K562 (cell line): Measurements from ENCODE around the gene B4GALT1. TPM values are rescaled to one million over a fixed set of nuclear protein-coding genes. Genes with fewer than 3 reads are reported as not detected.

Experiments used
- AFF4 ChIP-seq: sonication (generic); formaldehyde crosslinking; IDR thresholded peaks from 2 replicates; pipeline ENCODE4 v1.8.0; 2023; ENCODE audit warnings: mild to moderate bottlenecking, missing genetic modification reagents
- CBX1 ChIP-seq: sonication (generic); IDR thresholded peaks from 2 replicates; pipeline ENCODE4 v1.6.1; 2016; ENCODE audit warnings: antibody characterized with exemption, low read depth, mild to moderate bottlenecking
- CBX3 ChIP-seq, 2 experiments: IDR thresholded peaks; 1 replicate in 1 of 2; 2 replicates in 1 of 2; pipeline ENCODE4 v1.6.1; 2012; ENCODE audit warnings: inconsistent platforms in 2 of 2, low read length in 2 of 2, borderline replicate concordance in 1 of 2, control low read depth in 1 of 2
- CHAMP1 ChIP-seq: fragments of 450-650 bp; IDR thresholded peaks from 2 replicates; pipeline ENCODE4 v1.6.1; 2016; ENCODE audit warnings: mild to moderate bottlenecking
- CSDE1 ChIP-seq, 2 experiments: fragments of 450-650 bp; IDR thresholded peaks; 2 replicates each; pipeline ENCODE4 v1.6.1; 2016; ENCODE audit warnings: mild to moderate bottlenecking in 1 of 2
- EZH2 ChIP-seq: IDR thresholded peaks from 2 replicates; pipeline ENCODE4 v1.6.1; 2012; ENCODE audit warnings: low read depth, mild to moderate bottlenecking, inconsistent platforms, low read length, borderline replicate concordance
- FOXK1 ChIP-seq: sonication (generic); formaldehyde crosslinking; IDR thresholded peaks from 2 replicates; pipeline ENCODE4 v1.8.0; 2022; ENCODE audit warnings: missing genetic modification reagents, mild to moderate bottlenecking, borderline replicate concordance
- GTF2A2 ChIP-seq: IDR thresholded peaks from 2 replicates; pipeline ENCODE4 v1.6.1; 2016; ENCODE audit warnings: mild to moderate bottlenecking, missing genetic modification characterization, missing compliant biosample characterization
- GTF2E2 ChIP-seq: fragments of 200-800 bp; sonication (Bioruptor generic); IDR thresholded peaks from 2 replicates; pipeline ENCODE4 v1.6.1; 2016; ENCODE audit warnings: missing genetic modification characterization, missing compliant biosample characterization
- HMGN3 ChIP-seq: IDR thresholded peaks from 2 replicates; pipeline ENCODE4 v1.6.1; 2011; ENCODE audit warnings: borderline replicate concordance, low read depth, mild to moderate bottlenecking, mixed read lengths, low read length; ENCODE audit not compliant: insufficient read length; ENCODE audit errors: extremely low read depth
- IFI16 ChIP-seq: fragments of 250-450 bp; sonication (Bioruptor Pico); IDR thresholded peaks from 2 replicates; pipeline ENCODE4 v2.1.2; 2022; ENCODE audit warnings: mild to moderate bottlenecking, inconsistent platforms
- ILF3 ChIP-seq: fragments of 450-650 bp; IDR thresholded peaks from 2 replicates; pipeline ENCODE4 v1.6.1; 2018; ENCODE audit warnings: antibody characterized with exemption, mild to moderate bottlenecking, moderate library complexity, borderline replicate concordance
- MEF2A ChIP-seq: IDR thresholded peaks from 2 replicates; pipeline ENCODE4 v1.6.1; 2011; ENCODE audit warnings: low read depth, mild to moderate bottlenecking, low read length, moderate library complexity; ENCODE audit not compliant: control insufficient read depth
- NR2C2 ChIP-seq, 2 experiments: fragments of 200-800 bp in 1 of 2; sonication (Bioruptor generic) in 1 of 2; sonication (generic) in 1 of 2; formaldehyde crosslinking in 1 of 2; IDR thresholded peaks; 2 replicates each; pipeline versions ENCODE4 v1.6.1 to v1.8.0; 2016 to 2022; ENCODE audit warnings: mild to moderate bottlenecking in 1 of 2, missing compliant biosample characterization in 1 of 2, missing genetic modification characterization in 1 of 2, missing genetic modification reagents in 1 of 2
- RBM25 ChIP-seq: fragments of 200-400 bp; formaldehyde crosslinking; IDR thresholded peaks from 2 replicates; pipeline ENCODE4 v1.6.1; 2018; ENCODE audit warnings: low read length, low read depth, moderate library complexity; ENCODE audit not compliant: severe bottlenecking
- TEAD1 ChIP-seq, 2 experiments: fragments of 450-650 bp in 1 of 2; sonication (generic) in 1 of 2; formaldehyde crosslinking; IDR thresholded peaks; 2 replicates each; pipeline versions ENCODE4 v1.4.0 to v1.8.0; 2020 to 2022; ENCODE audit warnings: mild to moderate bottlenecking in 2 of 2, missing genetic modification reagents in 1 of 2
- ZBTB17 ChIP-seq: fragments of 450-650 bp; formaldehyde crosslinking; IDR thresholded peaks from 2 replicates; pipeline ENCODE4 v1.4.0; 2020; ENCODE audit warnings: mild to moderate bottlenecking
- ZNF740 ChIP-seq, 3 experiments: fragments of 200-800 bp in 1 of 3; sonication (Bioruptor generic) in 1 of 3; sonication (generic) in 1 of 3; formaldehyde crosslinking in 1 of 3; IDR thresholded peaks; 2 replicates each; pipeline versions ENCODE4 v1.6.1 to v1.8.0; 2016 to 2022; ENCODE audit warnings: mild to moderate bottlenecking in 2 of 3, missing compliant biosample characterization in 2 of 3, missing genetic modification characterization in 2 of 3, missing genetic modification reagents in 1 of 3
- ZNF778 ChIP-seq: fragments of 450-650 bp; formaldehyde crosslinking; IDR thresholded peaks from 2 replicates; pipeline ENCODE4 v1.4.0; 2020; ENCODE audit warnings: mild to moderate bottlenecking, moderate library complexity
- polyA plus RNA-seq, 8 experiments: library from polyadenylated mRNA; depleted of rRNA in 4 of 8; stranded (reverse) in 5 of 8; unstranded in 3 of 8; fragments of >200 nt; fragmentation: Nextera tagmentation in 2 of 8; fragmentation: Illumina TruSeq in 1 of 8; extraction: Ambion mirVana in 2 of 8; extraction: Trizol in 1 of 8; gene quantifications; 2 replicates each; pipeline versions ENCODE4 v1.2.1 to v1.2.3, GENCODE V29; 2011 to 2014; ENCODE audit warnings: inconsistent platforms in 1 of 8, missing spikeins in 1 of 8
- total RNA-seq, 7 experiments: library from RNA; depleted of rRNA in 6 of 7; stranded (reverse); fragments of >200 nt in 6 of 7; fragmentation: Illumina TruSeq in 2 of 7; extraction: Trizol in 2 of 7; gene quantifications; 2 replicates each; pipeline versions ENCODE4 v1.2.1 to v1.2.3, GENCODE V29; 2011 to 2021; ENCODE audit warnings: low replicate concordance in 1 of 7

Gene B4GALT1
- total and polyA plus RNA-seq, 9 of the 15 experiments (the other 6 are each of a cell fraction or from before 2014, with no cell fraction given): 4.1 to 26.8 (median 7.1) TPM

GRCh38 chr9:33172256-33173238, 5.4 kb upstream of the B4GALT1 start (continued):
- TF ChIP-seq ZNF740 (CRISPR knock-in tag; IDR thresholded peaks at IDR 0.05) (no peak), ZNF740 (tag; IDR thresholded peaks at IDR 0.05) (no peak), FOXK1 (CRISPR knock-in tag) (no peak), CHAMP1 (peak; percentile 45; the same call in 1 of the 2 replicates), NR2C2 (CRISPR knock-in tag; IDR thresholded peaks at IDR 0.05) (no peak), NR2C2 (tag; IDR thresholded peaks at IDR 0.05) (no peak), CBX3 (IDR thresholded peaks at IDR 0.05; ENCODE audit: borderline replicate concordance in 1 of 2, low read length in 2 of 2) (no peak), EZH2 (no peak), MEF2A (no peak), IFI16 (CRISPR knock-in tag) (no peak), RBM25 (no peak), GTF2E2 (tag) (no peak), ZBTB17 (CRISPR knock-in tag) (no peak), HMGN3 (no peak), GTF2A2 (tag) (no peak), ILF3 (no peak), ZNF778 (CRISPR knock-in tag) (no peak), AFF4 (CRISPR knock-in tag) (no peak), TEAD1 (CRISPR knock-in tag; IDR thresholded peaks at IDR 0.05) (peak; percentile 24 to 67; a peak in 2 of 4 replicates), CSDE1 (IDR thresholded peaks at IDR 0.05) (no peak), CBX1 (no peak)
